Measurements from ENCODE around the gene ETFA.
"Not testable (repeated sequence)": the region's sequence is repeated elsewhere in the genome, so short reads cannot be mapped to it uniquely, and the experiment has no call there.

Gene ETFA

DNA sequence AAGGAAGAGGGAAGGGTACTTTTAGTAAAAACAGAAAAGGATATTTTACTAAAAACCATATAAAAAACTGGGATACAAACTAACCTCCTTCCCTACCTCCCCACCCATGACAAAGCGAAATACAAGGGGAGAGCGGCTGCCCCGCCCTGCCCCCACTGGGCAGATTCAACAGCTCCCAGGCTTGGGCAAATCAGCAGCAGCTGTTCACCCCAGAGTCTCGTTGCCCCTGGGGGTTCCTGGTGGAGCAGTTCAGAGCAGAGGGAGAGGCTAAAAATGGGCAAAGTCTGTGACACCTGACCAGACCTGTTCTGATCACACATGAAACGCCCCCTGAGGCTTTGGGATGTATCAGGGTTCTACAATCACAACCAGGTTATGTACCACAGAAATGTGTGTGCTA is 2.5 kb upstream of the ETFA start:
- no peaks in the 10 kb centered on the region for H3K9me3 ChIP-seq
- H3K4me1 ChIP-seq = no peaks in the 10 kb centered on the region
- DNase-seq = no peak
- no peaks in the 10 kb centered on the region for H3K36me3 ChIP-seq
- H3K27me3 ChIP-seq = no peaks in the 10 kb centered on the region
- no peak for TF ChIP-seq CTCF (IDR thresholded peaks at IDR 0.05; ENCODE audit: low read depth, low read length)
- H3K4me3 ChIP-seq (ENCODE audit: low read depth, low read length) = no peak overlapping the region

- H3K9me3 ChIP-seq; H3K4me3 ChIP-seq (ENCODE audit: low read depth, low read length); H3K4me1 ChIP-seq; H3K27me3 ChIP-seq; H3K36me3 ChIP-seq; DNase-seq: not testable (repeated sequence)
Measured at GRCh38 chr15:76313175-76313567, 1.9 kb upstream of the ETFA start.

- Histone ChIP-seq H3K36me3 (no peaks in the 10 kb centered on the region), H3K27me3 (no peaks in the 10 kb centered on the region), H3K9me3 (no peaks in the 10 kb centered on the region), H3K4me1 (no peaks in the 10 kb centered on the region), H3K4me3 (ENCODE audit: low read depth, low read length) (no peak overlapping the region)
- TF ChIP-seq CTCF (IDR thresholded peaks at IDR 0.05; ENCODE audit: low read depth, low read length) = no peak
- no peak for DNase-seq
Measured at GRCh38 chr15:76312540-76313174, 1.4 kb upstream of the ETFA start.

DNA sequence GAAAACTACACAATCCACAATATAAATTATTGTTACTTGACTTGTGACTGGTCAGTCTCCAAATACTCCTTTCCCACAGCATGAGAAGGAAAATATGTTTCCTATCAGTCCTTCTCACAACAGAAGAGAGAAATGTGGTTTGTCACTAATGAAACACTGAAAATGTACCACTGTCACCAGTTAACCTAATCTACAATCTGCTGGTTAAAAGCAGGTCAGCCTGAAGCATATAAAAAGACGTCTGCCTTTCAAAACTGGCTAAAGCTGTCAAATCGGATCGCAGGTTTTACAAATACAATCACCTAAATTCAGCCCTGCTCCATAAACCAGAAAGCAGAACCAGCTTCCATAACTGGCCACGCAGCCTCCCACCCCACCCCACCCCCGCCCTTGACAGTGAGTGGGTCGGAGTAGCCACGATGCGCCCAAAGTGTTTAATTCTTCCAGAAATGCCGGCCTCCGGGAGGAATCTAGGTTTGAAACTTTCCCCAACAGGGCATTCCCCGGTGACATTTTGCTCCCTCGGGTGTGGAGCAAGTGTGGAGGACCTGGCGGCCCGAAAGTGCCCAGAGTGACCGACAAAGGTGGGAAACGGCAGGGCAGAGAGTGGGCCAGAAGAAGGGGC is 682 bp downstream of the ETFA start:
- H3K9me3 ChIP-seq = no peaks in the 10 kb centered on the region
- peak overlapping the region; percentile 88 for H3K4me3 ChIP-seq (ENCODE audit: low read depth, low read length)
- no peak for TF ChIP-seq CTCF (IDR thresholded peaks at IDR 0.05; ENCODE audit: low read depth, low read length)
- peak; percentile 28 for DNase-seq
- no peaks in the 10 kb centered on the region for H3K27me3 ChIP-seq
- H3K36me3 ChIP-seq = no peaks in the 10 kb centered on the region
- H3K4me1 ChIP-seq = no peaks in the 10 kb centered on the region

DNA sequence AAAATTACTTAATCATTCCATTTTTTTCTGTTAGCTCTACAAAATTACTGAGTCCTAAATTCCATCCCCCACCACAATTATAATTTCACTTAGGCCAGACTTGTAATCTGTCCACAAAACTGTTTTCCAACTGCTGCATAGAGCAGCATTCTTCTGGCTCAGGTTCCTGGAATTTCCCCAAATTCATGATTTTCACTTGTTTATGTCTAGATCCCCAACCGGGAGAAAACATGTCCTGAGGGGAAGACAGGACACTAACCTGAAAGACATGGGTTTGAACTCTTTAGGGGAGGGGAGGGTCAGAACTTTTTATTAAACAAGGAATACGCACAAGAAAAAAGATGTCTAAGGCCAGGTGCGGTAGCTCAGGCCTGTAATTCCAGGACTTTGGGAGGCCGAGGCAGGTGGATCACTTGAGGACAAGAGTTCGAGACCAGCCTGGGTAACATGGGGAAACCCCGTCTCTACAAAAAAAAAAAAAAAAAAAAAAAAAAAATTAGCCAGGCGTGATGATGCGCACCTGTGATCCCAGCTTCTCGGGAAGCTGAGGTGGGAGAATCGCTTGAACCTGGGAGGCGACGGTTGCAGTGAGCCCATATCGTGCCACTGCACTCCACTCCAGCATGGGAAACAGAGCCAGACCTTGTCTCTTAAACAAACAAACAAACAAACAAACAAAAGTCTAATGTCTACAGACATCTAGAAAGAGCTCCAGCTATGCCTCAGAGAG is 1.5 kb downstream of the ETFA start:
- H3K4me3 ChIP-seq (ENCODE audit: low read depth, low read length) = peak overlapping the region; percentile 88
- no peaks in the 10 kb centered on the region for H3K9me3 ChIP-seq
- no peak for TF ChIP-seq CTCF (IDR thresholded peaks at IDR 0.05; ENCODE audit: low read depth, low read length)
- DNase-seq = no peak
- no peaks in the 10 kb centered on the region for H3K27me3 ChIP-seq
- H3K4me1 ChIP-seq = no peaks in the 10 kb centered on the region
- H3K36me3 ChIP-seq = no peaks in the 10 kb centered on the region

DNA sequence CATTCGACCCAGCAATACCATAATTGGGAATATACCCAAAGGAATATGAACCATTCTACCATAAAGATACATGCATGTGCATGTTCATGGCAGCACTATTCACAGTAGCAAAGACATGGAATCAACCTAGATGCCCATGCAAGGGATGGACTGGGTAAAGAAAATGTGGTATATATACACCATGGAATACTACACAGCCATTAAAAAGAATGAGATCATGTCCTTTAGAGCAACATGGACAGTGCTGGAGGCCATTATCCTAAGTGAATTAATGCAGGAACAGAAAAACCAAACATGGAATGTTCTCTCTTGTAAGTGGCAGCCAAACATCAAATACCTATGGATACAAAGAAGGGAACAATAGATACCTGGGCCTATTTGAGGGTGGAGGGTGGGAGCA is 7.4 kb downstream of the ETFA start:
- H3K4me1 ChIP-seq = no peaks in the 10 kb centered on the region
- no peaks in the 10 kb centered on the region for H3K9me3 ChIP-seq
- TF ChIP-seq CTCF (IDR thresholded peaks at IDR 0.05; ENCODE audit: low read depth, low read length) = no peak
- no peaks in the 10 kb centered on the region for H3K36me3 ChIP-seq
- no peak overlapping the region for H3K4me3 ChIP-seq (ENCODE audit: low read depth, low read length)
- H3K27me3 ChIP-seq = no peaks in the 10 kb centered on the region
- DNase-seq = no peak

Data from BE2C (cell line).